Glomerular endothelial cell (primary cell): ENCODE results near the gene OTUD5. TPM values are rescaled to one million over a fixed set of nuclear protein-coding genes. Genes with fewer than 3 reads are reported as not detected.
"Not testable (repeated sequence)": the region's sequence is repeated elsewhere in the genome, so short reads cannot be mapped to it uniquely, and the experiment has no call there.

ENCODE experiments used
- DNase-seq: peaks from one replicate; pipeline ENCODE4 v3.0.0-alpha.2; 2011; ENCODE audit warnings: low read depth, low spot score; ENCODE audit errors: extremely low read depth
- total RNA-seq: library from RNA; depleted of rRNA; stranded (reverse); fragments of >200 nt; gene quantifications from 2 replicates; pipeline ENCODE4 v1.2.3, GENCODE V29; 2015

OTUD5 gene, protein sequence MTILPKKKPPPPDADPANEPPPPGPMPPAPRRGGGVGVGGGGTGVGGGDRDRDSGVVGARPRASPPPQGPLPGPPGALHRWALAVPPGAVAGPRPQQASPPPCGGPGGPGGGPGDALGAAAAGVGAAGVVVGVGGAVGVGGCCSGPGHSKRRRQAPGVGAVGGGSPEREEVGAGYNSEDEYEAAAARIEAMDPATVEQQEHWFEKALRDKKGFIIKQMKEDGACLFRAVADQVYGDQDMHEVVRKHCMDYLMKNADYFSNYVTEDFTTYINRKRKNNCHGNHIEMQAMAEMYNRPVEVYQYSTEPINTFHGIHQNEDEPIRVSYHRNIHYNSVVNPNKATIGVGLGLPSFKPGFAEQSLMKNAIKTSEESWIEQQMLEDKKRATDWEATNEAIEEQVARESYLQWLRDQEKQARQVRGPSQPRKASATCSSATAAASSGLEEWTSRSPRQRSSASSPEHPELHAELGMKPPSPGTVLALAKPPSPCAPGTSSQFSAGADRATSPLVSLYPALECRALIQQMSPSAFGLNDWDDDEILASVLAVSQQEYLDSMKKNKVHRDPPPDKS
- 43.6 and 53.3 TPM in 2 replicates for total RNA-seq

- DNase-seq: no peak
Observed at GRCh38 chrX:48957477-48957826, at the start of gene OTUD5. Gene OTUD5, minus strand, starts transcription at chrX:48957607. Its CDS starts 37 bp downstream, at chrX:48957570.

DNA sequence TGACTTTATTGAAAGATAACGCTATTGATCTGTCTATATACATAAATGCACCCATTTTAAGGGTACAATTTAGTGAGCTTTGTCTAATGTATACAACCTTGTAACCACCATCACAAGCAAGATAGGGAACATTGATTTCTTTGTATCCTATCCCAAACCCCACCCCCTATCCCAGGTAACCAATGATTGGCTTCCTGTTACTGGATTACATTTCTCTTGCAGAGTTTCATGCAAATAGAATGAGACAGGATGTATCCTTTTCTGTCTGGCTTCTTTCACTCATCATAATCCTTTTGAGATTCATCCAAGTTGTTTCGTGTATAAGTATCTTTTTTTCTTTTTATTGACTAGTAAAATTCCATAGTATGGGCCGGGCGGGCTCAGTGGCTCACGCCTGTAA, 46.3 kb upstream of the OTUD5 start:
- no peak for DNase-seq

DNA sequence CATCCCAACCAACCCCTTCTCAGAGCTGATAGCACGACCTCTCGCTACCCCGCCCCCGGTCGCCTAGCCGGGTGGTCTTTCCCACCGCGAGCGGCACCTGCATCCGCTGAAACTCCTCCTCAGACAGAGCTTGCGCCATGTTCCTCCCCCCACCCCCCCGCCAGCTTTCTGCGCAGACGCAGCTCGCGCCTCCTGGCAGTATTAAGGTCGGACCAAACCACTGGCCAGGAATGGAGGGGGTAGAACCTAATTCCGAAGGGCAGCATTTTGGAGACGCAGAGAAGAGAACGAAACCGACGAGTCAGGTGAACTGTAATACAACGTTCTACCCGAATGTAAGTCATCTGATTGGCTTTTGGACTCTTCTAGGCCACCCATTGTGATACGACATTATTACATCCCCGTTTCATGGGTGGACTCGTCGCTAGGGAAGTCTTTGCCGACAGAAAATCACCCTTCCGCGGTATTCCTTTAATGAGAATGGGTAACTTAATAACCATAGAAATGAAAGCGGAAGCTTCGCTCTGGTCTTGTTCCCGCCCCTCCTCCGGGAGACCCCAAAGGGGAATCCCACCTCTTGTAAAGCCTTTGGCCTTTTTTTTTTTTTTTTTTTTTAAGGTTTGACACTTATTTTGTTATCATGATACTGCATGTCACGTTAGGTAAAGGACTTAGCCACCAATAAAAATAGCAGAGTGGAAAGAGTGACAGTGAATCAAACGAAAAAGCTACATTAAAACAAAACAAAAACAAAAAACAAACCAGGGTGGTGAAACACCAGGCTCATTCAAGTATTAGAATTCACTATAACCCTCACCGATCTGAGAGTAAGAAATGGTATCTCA, 44.9 kb upstream of the OTUD5 start, which contains the start of gene GRIPAP1:
TSS of gene GRIPAP1 (minus strand) at position 174 of the 845 bp plus-strand sequence. CDS start at position 139, 35 bp downstream.
- DNase-seq: peak; percentile 73

DNA sequence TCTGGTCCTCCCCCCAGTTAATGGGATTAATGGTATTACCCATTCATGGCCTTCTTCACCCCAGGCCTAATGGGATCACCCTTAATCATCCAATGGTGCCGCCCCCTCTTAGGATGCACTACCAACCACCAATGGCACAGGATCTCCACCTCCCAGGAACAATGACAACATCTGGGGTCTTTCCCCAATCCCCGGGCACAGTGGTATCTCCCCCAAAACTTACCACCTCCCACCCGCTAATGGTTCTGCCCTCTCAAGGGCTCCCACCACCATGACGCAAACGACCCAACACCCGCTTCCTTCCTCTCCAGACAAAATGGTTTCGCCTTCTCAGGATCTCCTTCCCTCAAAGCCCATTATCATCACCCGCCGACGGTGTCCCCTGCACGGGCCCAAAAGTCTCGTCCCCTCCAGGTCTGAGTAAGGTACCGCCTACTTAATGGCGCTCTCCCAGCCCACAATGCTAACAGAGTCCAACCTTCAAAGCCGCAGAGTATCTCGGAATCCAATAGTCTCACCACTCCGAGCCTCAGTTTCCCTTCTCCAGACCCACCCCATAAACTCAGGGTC, 44.2 kb upstream of the OTUD5 start:
- peak; percentile 27 for DNase-seq

DNA sequence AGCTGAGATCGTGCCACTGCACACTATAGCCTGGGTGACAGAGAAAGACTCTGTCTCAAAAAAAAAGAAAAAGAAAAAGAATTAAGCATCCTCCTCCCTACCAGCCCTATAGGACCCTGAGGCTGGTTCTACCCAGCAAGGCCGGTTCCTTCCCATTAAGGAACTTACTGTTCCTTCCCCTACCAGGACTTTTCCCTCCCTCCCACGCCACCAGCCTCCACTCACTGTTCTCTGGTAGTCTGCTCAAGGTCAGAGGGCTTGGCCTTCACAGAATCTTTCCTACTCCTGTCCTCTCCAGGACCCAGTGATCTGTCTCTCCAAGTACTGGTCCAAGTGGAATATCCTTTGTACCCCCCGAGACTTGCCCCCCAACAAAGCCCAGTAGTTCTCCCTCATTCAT, 43.2 kb upstream of the OTUD5 start:
- no peak for DNase-seq

DNA sequence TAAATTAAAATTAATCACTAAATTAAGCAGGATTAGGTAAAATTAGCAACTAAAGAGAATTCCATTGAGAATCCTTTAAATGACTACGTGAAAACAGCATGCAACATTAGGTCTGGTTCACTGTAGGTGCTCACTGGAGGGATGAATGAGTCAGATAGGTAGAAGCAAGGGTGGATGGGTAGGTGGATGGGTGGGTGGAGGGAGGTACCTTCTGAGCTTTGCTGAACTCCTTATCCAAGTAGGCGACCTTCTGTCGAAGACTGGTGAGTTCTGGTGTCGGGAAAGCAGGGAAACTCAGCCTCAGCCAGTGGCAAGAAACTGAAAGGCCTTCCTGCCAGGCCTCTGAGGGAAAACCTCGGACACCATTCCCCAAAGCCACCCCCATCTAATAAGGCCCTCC, 41.6 kb upstream of the OTUD5 start:
- no peak for DNase-seq

DNA sequence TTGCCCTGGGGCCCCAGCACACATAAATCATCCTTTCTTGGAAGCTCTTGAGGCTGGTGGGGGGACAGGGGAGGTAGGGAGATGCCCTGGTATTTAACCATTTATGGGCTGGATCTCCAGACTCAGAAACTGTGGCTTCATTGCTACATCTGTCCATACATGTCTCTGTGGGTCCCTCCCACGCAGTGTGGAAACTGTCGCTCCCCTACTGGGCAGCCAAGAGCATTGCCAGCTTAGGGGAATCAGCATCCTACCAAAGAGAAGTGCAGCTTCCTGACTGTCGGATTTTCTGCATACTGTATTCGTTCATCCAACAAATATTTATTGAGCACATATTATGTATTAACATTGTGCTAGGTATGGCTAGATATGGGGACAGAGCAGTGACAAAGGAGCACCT, 41.0 kb upstream of the OTUD5 start:
- DNase-seq: no peak

DNA sequence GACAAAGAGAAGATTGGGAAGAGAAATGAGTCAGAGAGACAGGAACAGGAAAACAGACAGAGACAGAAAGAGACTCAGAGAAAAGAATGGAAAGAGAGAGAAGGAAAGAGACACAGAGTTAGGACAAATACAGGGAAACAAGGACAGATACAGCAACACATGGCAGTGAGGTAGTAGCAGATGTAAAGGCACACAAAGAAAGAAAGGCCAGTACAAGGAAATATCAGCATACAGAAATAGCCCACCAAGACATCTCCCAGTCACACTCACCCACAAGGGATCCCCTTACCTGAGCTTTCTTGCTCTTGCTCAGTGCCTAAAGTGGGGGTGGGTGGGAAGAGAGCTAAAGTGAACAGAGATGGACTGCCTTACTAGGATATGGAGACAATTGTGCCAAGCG, 40.5 kb upstream of the OTUD5 start:
- DNase-seq: no peak

GRCh38 chrX:48997455-48997854, 40.0 kb upstream of the OTUD5 start:
- no peak for DNase-seq

- DNase-seq: no peak
Observed at GRCh38 chrX:48996969-48997368, 39.6 kb upstream of the OTUD5 start.

DNA sequence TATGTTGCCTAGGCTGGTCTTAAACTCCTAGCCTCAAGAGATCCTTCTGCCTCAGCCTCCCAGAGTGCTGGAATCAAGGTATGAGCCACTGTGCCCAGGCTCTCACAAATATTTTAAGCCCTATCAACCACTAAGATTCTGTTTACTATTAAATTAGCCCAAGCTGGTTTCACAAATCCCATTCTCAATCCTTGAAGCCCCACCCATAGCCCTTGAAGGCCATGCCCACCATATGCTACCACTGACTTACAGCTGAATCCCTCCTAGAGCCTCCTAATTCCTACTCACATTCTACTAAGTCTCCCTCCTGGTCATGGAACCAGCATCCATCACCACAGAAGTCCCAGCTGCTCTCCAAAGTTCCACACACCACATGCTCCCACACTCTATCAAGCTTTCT, 34.9 kb upstream of the OTUD5 start:
- DNase-seq: no peak

DNA sequence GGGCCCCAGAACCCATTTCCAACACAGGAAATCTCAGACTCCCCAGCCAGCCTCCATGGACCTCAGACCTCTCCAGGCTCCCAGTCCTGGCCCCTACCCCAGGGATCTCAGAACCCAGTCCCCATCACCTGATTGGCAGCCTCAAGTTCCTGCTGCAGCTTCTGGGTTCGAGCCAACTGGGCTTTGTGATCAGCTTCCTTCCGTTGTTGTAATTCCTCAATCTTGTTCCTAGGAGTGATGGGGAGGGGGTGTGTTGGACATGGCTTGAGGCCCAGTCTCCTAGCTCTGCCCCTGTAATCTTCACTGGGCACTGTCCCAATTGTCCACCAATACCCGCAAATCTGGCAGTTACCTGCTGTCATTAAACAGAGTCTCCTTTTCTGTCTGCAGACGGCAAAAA, 32.1 kb upstream of the OTUD5 start:
- no peak for DNase-seq

DNA sequence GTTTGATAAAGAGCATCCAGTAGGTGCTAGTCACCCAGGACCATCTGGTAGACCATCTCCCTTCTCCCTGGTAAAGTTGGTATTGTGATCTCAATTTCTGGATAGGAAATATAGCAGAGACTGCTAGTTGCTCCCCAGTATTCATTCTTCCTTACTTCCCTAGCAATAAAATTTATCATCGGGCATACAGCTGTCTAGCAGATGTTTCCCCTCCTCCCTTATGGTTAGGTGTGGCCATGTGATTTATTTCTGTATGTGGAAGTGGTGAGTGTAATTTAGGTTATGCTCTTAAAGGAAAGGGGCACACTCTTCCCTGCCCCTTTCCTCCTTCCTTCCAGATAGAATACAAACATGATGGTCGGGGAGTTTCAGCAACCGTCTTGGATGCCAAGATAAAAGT, 26.5 kb upstream of the OTUD5 start:
- no peak for DNase-seq

GRCh38 chrX:48983081-48983480, 25.7 kb upstream of the OTUD5 start:
- no peak for DNase-seq

DNA sequence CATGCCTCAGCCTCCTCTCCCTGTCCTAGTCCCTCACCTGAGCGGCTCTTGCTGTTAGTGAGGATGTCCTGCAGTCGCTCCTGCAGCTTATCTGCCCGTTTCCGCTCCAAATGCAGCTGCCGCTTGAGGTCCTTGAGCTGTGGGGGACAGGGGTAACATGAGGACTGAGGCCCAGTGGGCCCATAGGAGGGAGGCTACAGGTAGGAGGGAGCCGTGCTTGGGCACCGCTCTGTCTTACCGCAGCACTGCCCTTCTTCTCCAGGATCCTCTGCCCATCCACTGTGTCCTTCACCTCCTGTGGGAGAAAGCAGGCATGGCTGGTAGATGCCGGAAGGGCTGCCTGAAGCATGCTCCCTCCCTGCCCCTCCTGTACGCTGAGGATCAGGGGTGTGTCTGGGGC, 23.8 kb upstream of the OTUD5 start:
- no peak for DNase-seq

- not testable (repeated sequence) for DNase-seq
Observed at GRCh38 chrX:48980341-48980740, 22.9 kb upstream of the OTUD5 start.

DNA sequence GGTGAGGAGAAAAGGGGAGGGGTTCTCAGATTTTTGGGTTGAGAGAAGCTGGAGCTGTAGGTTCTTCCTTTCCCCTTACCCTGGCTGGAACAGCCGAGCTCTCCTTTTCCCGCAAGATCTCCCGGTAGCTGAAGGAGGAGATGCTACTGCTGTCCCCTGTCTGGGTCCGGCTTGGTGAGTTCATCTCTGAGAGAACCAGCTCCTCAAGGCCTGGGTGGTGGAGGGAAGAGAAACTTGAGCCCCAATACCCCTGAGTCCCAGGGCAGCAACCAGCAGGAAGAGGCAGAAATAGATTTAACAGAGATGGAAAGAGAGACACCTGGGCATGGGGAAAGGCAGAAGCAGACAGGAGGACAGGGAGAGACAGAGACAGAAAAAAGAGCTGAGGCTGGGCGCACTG, 20.8 kb upstream of the OTUD5 start:
- no peak for DNase-seq

- no peak for DNase-seq
Observed at GRCh38 chrX:48976086-48976485, 18.7 kb upstream of the OTUD5 start.

DNA sequence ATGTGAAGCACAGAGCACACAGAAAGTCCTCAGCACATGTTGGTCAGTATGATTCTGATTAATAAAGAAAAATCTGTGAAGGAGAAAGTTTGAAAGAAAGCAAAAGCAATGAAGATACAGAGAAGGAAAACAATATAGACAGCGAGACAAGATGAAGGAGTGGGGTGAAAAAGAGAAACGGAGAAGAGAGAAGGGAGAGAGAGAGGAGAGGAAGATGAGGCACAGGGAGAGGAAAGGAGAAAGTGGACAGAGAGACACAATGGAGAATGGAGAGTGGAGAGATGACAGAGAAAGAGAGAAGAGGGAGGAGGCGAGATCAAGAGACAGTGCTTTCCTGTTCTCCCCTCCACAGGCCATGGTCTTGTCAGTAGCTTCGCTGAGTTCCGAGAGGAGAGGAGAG, 18.1 kb upstream of the OTUD5 start:
- no peak for DNase-seq

GRCh38 chrX:48975041-48975440, 17.6 kb upstream of the OTUD5 start:
- no peak for DNase-seq

DNA sequence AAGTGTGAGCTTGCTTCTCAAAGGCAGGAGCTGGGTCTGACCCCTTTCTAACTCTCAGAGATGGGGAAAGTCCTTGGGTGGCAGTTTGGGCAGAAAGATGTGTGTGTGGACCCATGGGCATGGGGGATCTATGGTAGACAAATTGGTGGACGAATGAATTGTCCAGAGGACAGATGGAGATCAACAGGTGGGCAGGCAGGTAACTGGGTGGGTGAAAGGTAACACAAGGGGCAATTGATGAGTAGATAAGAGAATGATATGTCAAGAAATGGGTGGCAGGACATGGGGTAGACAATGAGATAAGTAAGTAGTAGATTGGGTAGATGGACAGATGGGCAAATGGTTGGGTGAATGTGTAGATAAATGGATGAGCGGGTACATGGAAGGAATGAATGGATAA, 17.2 kb upstream of the OTUD5 start:
- no peak for DNase-seq
